Activated CD8-positive, alpha-beta memory T cell treated with anti-CD3 and anti-CD28 coated beads, Interleukin-2, amount 50 U/mL, for 1 hour (primary cell): Measurements from ENCODE around the gene FDX1.

Source experiments
- DNase-seq: peaks from one replicate; pipeline ENCODE4 v3.0.0-alpha.2; 2020; ENCODE audit errors: extremely low read depth

Gene FDX1

GRCh38 chr11:110431051-110431672, 1.4 kb downstream of the FDX1 start:
- no peak for DNase-seq

GRCh38 chr11:110431674-110432073, 1.9 kb downstream of the FDX1 start:
- DNase-seq = no peak

- DNase-seq = no peak
These were observed 3.1 kb downstream of the FDX1 start for GRCh38 chr11:110432713-110433392.

GRCh38 chr11:110433393-110434333, 3.9 kb downstream of the FDX1 start:
- DNase-seq = no peak

GRCh38 chr11:110434952-110435779, 5.4 kb downstream of the FDX1 start:
- DNase-seq = no peak

- no peak for DNase-seq
These were observed 6.3 kb downstream of the FDX1 start for GRCh38 chr11:110435780-110436717.

GRCh38 chr11:110438017-110438416, 8.3 kb downstream of the FDX1 start:
- DNase-seq = no peak

GRCh38 chr11:110445437-110445836, 15.7 kb downstream of the FDX1 start:
- no peak for DNase-seq

- DNase-seq = no peak
These were observed 16.3 kb downstream of the FDX1 start for GRCh38 chr11:110446061-110446460.

GRCh38 chr11:110446594-110446993, 16.8 kb downstream of the FDX1 start:
- no peak for DNase-seq

GRCh38 chr11:110447343-110447742, 17.6 kb downstream of the FDX1 start:
- no peak for DNase-seq

GRCh38 chr11:110447897-110448745, 18.4 kb downstream of the FDX1 start:
- DNase-seq = no peak

- no peak for DNase-seq
These were observed 20.5 kb downstream of the FDX1 start for GRCh38 chr11:110450246-110450645.

- DNase-seq = no peak
These were observed 23.0 kb downstream of the FDX1 start for GRCh38 chr11:110452720-110453119.

GRCh38 chr11:110453684-110454354, 24.1 kb downstream of the FDX1 start:
- no peak for DNase-seq

- no peak for DNase-seq
These were observed 24.9 kb downstream of the FDX1 start for GRCh38 chr11:110454609-110455008.

GRCh38 chr11:110455718-110456117, 26.0 kb downstream of the FDX1 start:
- DNase-seq = no peak

- DNase-seq = no peak
These were observed 33.4 kb downstream of the FDX1 start for GRCh38 chr11:110463153-110463552.

GRCh38 chr11:110465231-110465630, 35.5 kb downstream of the FDX1 start:
- DNase-seq = no peak
